H9 (cell line): ENCODE measurements around the gene CROCC. TPM values are rescaled to one million over a fixed set of nuclear protein-coding genes. Genes with fewer than 3 reads are reported as not detected.

Source experiments
- DNase-seq: peaks from one replicate; pipeline ENCODE4 v3.0.0-alpha.2; 2017
- H2AFZ ChIP-seq: one replicate; pipeline ENCODE4 v1.6.1; 2013; ENCODE audit warnings: mild to moderate bottlenecking, low read length, control low read depth, moderate library complexity
- H2AK5ac ChIP-seq: 2 replicates; pipeline ENCODE4 v1.6.1; 2013; ENCODE audit warnings: low read length, control low read depth, mixed read lengths; ENCODE audit not compliant: insufficient read length
- H2BK120ac ChIP-seq: one replicate; pipeline ENCODE4 v1.6.1; 2013; ENCODE audit warnings: low read depth, mild to moderate bottlenecking, low read length, control low read depth, inconsistent platforms; ENCODE audit not compliant: poor library complexity, severe bottlenecking
- H2BK12ac ChIP-seq: 2 replicates; pipeline ENCODE4 v1.6.1; 2013; ENCODE audit warnings: low read length, control low read depth, mixed read lengths, low read depth; ENCODE audit not compliant: insufficient read length
- H2BK15ac ChIP-seq: 2 replicates; pipeline ENCODE4 v1.6.1; 2013; ENCODE audit warnings: low read depth, low read length, control low read depth
- H2BK20ac ChIP-seq: one replicate; pipeline ENCODE4 v1.6.1; 2013; ENCODE audit warnings: low read depth, mild to moderate bottlenecking, low read length, control low read depth, inconsistent platforms; ENCODE audit not compliant: poor library complexity, severe bottlenecking
- H2BK5ac ChIP-seq: 2 replicates; pipeline ENCODE4 v1.6.1; 2013; ENCODE audit warnings: low read length, control low read depth, mixed read lengths; ENCODE audit not compliant: insufficient read length
- H3K14ac ChIP-seq: 2 replicates; pipeline ENCODE4 v1.6.1; 2013; ENCODE audit warnings: low read length, control low read depth; ENCODE audit not compliant: insufficient read depth
- H3K18ac ChIP-seq: 2 replicates; pipeline ENCODE4 v1.6.1; 2013; ENCODE audit warnings: low read depth, mild to moderate bottlenecking, mixed read lengths, low read length, control low read depth; ENCODE audit not compliant: insufficient read length
- H3K23ac ChIP-seq: 2 replicates; pipeline ENCODE4 v1.6.1; 2013; ENCODE audit warnings: low read length, control low read depth, mixed read lengths, low read depth; ENCODE audit not compliant: insufficient read length
- H3K23me2 ChIP-seq: 2 replicates; pipeline ENCODE4 v1.6.1; 2013; ENCODE audit warnings: low read depth, mild to moderate bottlenecking, mixed read lengths, low read length, control low read depth; ENCODE audit not compliant: insufficient read length, poor library complexity, severe bottlenecking
- H3K27ac ChIP-seq: 2 replicates; pipeline ENCODE4 v1.5.1; 2013; ENCODE audit warnings: low read length, control low read depth, mixed read lengths, low read depth; ENCODE audit not compliant: insufficient read length
- H3K27me3 ChIP-seq: 2 replicates; pipeline ENCODE4 v1.6.1; 2013; ENCODE audit warnings: low read length, control low read depth, inconsistent platforms; ENCODE audit not compliant: insufficient read depth
- H3K4ac ChIP-seq: 2 replicates; pipeline ENCODE4 v1.6.1; 2013; ENCODE audit warnings: low read depth, mild to moderate bottlenecking, control low read depth, inconsistent platforms, low read length, moderate library complexity
- H3K4me1 ChIP-seq: 2 replicates; pipeline ENCODE4 v1.6.1; 2013; ENCODE audit warnings: low read length, control low read depth, inconsistent platforms; ENCODE audit not compliant: insufficient read depth
- H3K4me2 ChIP-seq: 2 replicates; pipeline ENCODE4 v1.6.1; 2013; ENCODE audit warnings: low read length, control low read depth, mixed read lengths; ENCODE audit not compliant: insufficient read length, insufficient read depth
- H3K56ac ChIP-seq: 2 replicates; pipeline ENCODE4 v1.6.1; 2013; ENCODE audit warnings: low read depth, mild to moderate bottlenecking, mixed read lengths, low read length, control low read depth; ENCODE audit not compliant: insufficient read length
- H3K79me1 ChIP-seq: 2 replicates; pipeline ENCODE4 v1.6.1; 2013; ENCODE audit warnings: low read depth, mild to moderate bottlenecking, moderate library complexity, low read length, control low read depth, inconsistent platforms; ENCODE audit not compliant: insufficient read depth, poor library complexity, severe bottlenecking
- H3K79me2 ChIP-seq: 2 replicates; pipeline ENCODE4 v1.6.1; 2013; ENCODE audit warnings: low read length, control low read depth, inconsistent platforms; ENCODE audit not compliant: insufficient read depth
- H3K9ac ChIP-seq: 2 replicates; pipeline ENCODE4 v1.6.1; 2013; ENCODE audit warnings: low read length, control low read depth, mixed read lengths; ENCODE audit not compliant: insufficient read length; ENCODE audit errors: extremely low read depth
- H3K9me3 ChIP-seq: one replicate; pipeline ENCODE4 v1.6.1; 2013; ENCODE audit warnings: low read depth, low read length, inconsistent platforms; ENCODE audit not compliant: control insufficient read depth
- H3T11ph ChIP-seq: one replicate; pipeline ENCODE4 v1.6.1; 2013; ENCODE audit warnings: mild to moderate bottlenecking, low read length, control low read depth, inconsistent platforms
- H4K20me1 ChIP-seq: one replicate; pipeline ENCODE4 v1.6.1; 2013; ENCODE audit not compliant: control insufficient read depth, insufficient read length, insufficient read depth
- H4K5ac ChIP-seq: 2 replicates; pipeline ENCODE4 v1.6.1; 2013; ENCODE audit warnings: low read depth, mild to moderate bottlenecking, mixed read lengths, low read length, control low read depth; ENCODE audit not compliant: insufficient read length
- H4K8ac ChIP-seq: replicated peaks from 2 replicates; pipeline ENCODE4 v1.6.1; 2013; ENCODE audit warnings: low read length, control low read depth, mixed read lengths, low read depth; ENCODE audit not compliant: insufficient read length
- H4K91ac ChIP-seq: 2 replicates; pipeline ENCODE4 v1.6.1; 2013; ENCODE audit warnings: low read depth, mild to moderate bottlenecking, moderate library complexity, mixed read lengths, low read length, control low read depth; ENCODE audit not compliant: insufficient read length
- H3K27ac Mint-ChIP-seq, 3 experiments: 2 replicates in 2 of 3; 3 replicates in 1 of 3; pipeline ENCODE4 v1.8.0; 2020 to 2021; ENCODE audit warnings: mixed read lengths in 3 of 3, mild to moderate bottlenecking in 1 of 3, moderate library complexity in 1 of 3
- H3K27me3 Mint-ChIP-seq: 2 replicates; pipeline ENCODE4 v1.8.0; 2021; ENCODE audit warnings: low read depth, mild to moderate bottlenecking, moderate library complexity, mixed read lengths
- H3K36me3 Mint-ChIP-seq, 3 experiments: 2 replicates in 2 of 3; 3 replicates in 1 of 3; pipeline ENCODE4 v1.8.0; 2020 to 2021; ENCODE audit warnings: low read depth in 3 of 3, mixed read lengths in 3 of 3; ENCODE audit not compliant: insufficient read depth in 1 of 3
- H3K4me1 Mint-ChIP-seq, 2 experiments: 2 replicates each; pipeline ENCODE4 v1.8.0; 2020; ENCODE audit warnings: mixed read lengths in 2 of 2
- H3K4me3 Mint-ChIP-seq, 2 experiments: 2 replicates in 1 of 2; 3 replicates in 1 of 2; pipeline ENCODE4 v1.8.0; 2020 to 2021; ENCODE audit warnings: mild to moderate bottlenecking in 2 of 2, mixed read lengths in 2 of 2, moderate library complexity in 1 of 2
- H3K9me3 Mint-ChIP-seq, 2 experiments: 2 replicates in 1 of 2; 3 replicates in 1 of 2; pipeline ENCODE4 v1.8.0; 2020; ENCODE audit warnings: mild to moderate bottlenecking in 2 of 2, mixed read lengths in 2 of 2, moderate library complexity in 1 of 2
- CTCF ChIP-seq: fragments of 200-600 bp; sonication (generic); conservative IDR thresholded peaks from 3 replicates; pipeline ENCODE4 v1.8.0; 2021; ENCODE audit warnings: antibody characterized with exemption, mild to moderate bottlenecking
- WGBS: extraction: QIAGEN DNeasy Blood & Tissue Kit; methylation state at CpG from one replicate; pipeline ENCODE4 v1.1.7; 2013; ENCODE audit warnings: missing lambda C conversion rate, low lambda C conversion rate, mixed read lengths; ENCODE audit not compliant: insufficient read length; ENCODE audit errors: extremely low coverage; 5-methylcytosine and 5-hydroxymethylcytosine counted together
- total RNA-seq: library from RNA; stranded (reverse); gene quantifications from 2 replicates; pipeline ENCODE4 v1.2.1, GENCODE V29; 2021

The CROCC gene
- total RNA-seq, 1 experiment from 2014 or later, result 40.7 TPM

GRCh38 chr1:16966282-16966681, 44.6 kb downstream of the CROCC start:
- TF ChIP-seq CTCF, result no peak
- Histone ChIP-seq H2BK12ac (no peak overlapping the region), H3K4me1 (no peaks in the 10 kb centered on the region), H3K27ac (no peak overlapping the region), H4K8ac (no peak overlapping the region), H3K79me1 (no peaks in the 10 kb centered on the region), H3K9me3 (no peaks in the 10 kb centered on the region), H3T11ph (no peak overlapping the region), H2AFZ (no peak overlapping the region), H3K4me2 (no peak overlapping the region), H3K27me3 (no peaks in the 10 kb centered on the region), H3K79me2 (no peaks in the 10 kb centered on the region), H3K56ac (no peak overlapping the region), H2BK120ac (no peak overlapping the region), H3K18ac (no peak overlapping the region), H4K91ac (no peak overlapping the region), H3K4ac (no peak overlapping the region), H4K20me1 (no peaks in the 10 kb centered on the region), H3K9ac (no peak overlapping the region), H3K23me2 (no peaks in the 10 kb centered on the region), H4K5ac (no peak overlapping the region), H2AK5ac (no peak overlapping the region), H3K23ac (no peak overlapping the region), H2BK15ac (no peak overlapping the region), H3K14ac (no peak overlapping the region), H2BK20ac (no peak overlapping the region), H2BK5ac (no peak overlapping the region)
- H3K27me3 Mint-ChIP-seq, result no peaks in the 10 kb centered on the region
- no peak overlapping the region; a peak in 1 of 7 replicates for H3K27ac Mint-ChIP-seq
- DNase-seq, result no peak
- peaks cover 23 to 46% (median 32%) of the 10 kb centered on the region in 3 experiments for H3K36me3 Mint-ChIP-seq
- whole genome bisulfite sequencing, result no CpG with 5 or more reads among the region's 22 CpGs
- H3K4me1 Mint-ChIP-seq, result peaks cover 0 to 8% of the 10 kb centered on the region in 2 experiments; a peak in 2 of 4 replicates
- H3K9me3 Mint-ChIP-seq, result no peaks in the 10 kb centered on the region
- no peak overlapping the region for H3K4me3 Mint-ChIP-seq
